Breast epithelium (tissue), 3 donors: ENCODE results near the gene TMEM151B.

Experiments
- POLR2A ChIP-seq: fragments of 450-650 bp; IDR thresholded peaks from one replicate; pipeline ENCODE4 v1.6.1; 2016; ENCODE audit warnings: antibody characterized with exemption, mild to moderate bottlenecking, moderate library complexity
- TF ChIP-seq, protein P1 (sequence below), 3 donors: fragments of 450-650 bp; IDR thresholded peaks; one replicate each; pipeline ENCODE4 v1.5.1; 2016 to 2017; ENCODE audit warnings: antibody characterized with exemption in 3 of 3, mild to moderate bottlenecking in 3 of 3, moderate library complexity in 3 of 3

DNA sequence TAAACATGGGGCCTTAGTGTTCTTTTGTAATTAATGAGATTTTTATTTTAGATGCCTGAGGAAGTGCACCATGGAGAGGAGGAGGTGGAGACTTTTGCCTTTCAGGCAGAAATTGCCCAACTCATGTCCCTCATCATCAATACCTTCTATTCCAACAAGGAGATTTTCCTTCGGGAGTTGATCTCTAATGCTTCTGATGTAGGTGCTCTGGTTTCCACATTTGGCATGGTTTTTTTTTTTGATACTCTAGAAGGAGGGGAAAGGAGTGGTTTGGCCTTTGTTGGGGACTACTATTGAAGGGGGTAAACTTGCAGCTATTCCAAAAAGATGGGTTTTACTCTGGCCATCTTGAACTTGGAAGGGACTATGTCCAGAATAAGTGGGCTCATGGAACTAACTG, 21.7 kb upstream of the TMEM151B start:
- TF ChIP-seq, protein P1, sequence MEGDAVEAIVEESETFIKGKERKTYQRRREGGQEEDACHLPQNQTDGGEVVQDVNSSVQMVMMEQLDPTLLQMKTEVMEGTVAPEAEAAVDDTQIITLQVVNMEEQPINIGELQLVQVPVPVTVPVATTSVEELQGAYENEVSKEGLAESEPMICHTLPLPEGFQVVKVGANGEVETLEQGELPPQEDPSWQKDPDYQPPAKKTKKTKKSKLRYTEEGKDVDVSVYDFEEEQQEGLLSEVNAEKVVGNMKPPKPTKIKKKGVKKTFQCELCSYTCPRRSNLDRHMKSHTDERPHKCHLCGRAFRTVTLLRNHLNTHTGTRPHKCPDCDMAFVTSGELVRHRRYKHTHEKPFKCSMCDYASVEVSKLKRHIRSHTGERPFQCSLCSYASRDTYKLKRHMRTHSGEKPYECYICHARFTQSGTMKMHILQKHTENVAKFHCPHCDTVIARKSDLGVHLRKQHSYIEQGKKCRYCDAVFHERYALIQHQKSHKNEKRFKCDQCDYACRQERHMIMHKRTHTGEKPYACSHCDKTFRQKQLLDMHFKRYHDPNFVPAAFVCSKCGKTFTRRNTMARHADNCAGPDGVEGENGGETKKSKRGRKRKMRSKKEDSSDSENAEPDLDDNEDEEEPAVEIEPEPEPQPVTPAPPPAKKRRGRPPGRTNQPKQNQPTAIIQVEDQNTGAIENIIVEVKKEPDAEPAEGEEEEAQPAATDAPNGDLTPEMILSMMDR (IDR thresholded peaks at IDR 0.05), result no peak
- no peak for TF ChIP-seq POLR2A
